Muscle layer of colon (tissue), 2 donors: Measurements from ENCODE around the gene ENAH.

Source experiments
- H3K27ac ChIP-seq: one replicate; pipeline ENCODE4 v1.7.0; 2013; ENCODE audit warnings: low read depth, mild to moderate bottlenecking, low read length, moderate library complexity
- H3K27me3 ChIP-seq, 2 donors: one replicate each; pipeline ENCODE4 v1.7.0; 2013; ENCODE audit warnings: low read length in 2 of 2, mild to moderate bottlenecking in 2 of 2; ENCODE audit not compliant: insufficient read depth in 2 of 2, control insufficient read depth in 1 of 2
- H3K36me3 ChIP-seq: one replicate; pipeline ENCODE4 v1.7.0; 2013; ENCODE audit warnings: mild to moderate bottlenecking, low read length; ENCODE audit not compliant: insufficient read depth
- H3K4me1 ChIP-seq: one replicate; pipeline ENCODE4 v1.7.0; 2013; ENCODE audit warnings: mild to moderate bottlenecking, low read length; ENCODE audit not compliant: insufficient read depth
- H3K4me3 ChIP-seq, 2 donors: one replicate each; pipeline ENCODE4 v1.7.0; 2013; ENCODE audit warnings: low read length in 2 of 2, low read depth in 1 of 2, mild to moderate bottlenecking in 1 of 2, moderate library complexity in 1 of 2
- H3K9ac ChIP-seq: one replicate; pipeline ENCODE4 v1.7.0; 2013; ENCODE audit warnings: low read length
- H3K9me3 ChIP-seq: one replicate; pipeline ENCODE4 v1.7.0; 2013; ENCODE audit warnings: mild to moderate bottlenecking, low read length
- donor health status: abdominal sarcoma.
- donor health status: Adenocarcinoma of cecum.

ENAH gene

GRCh38 chr1:225462714-225463574, 190.0 kb downstream of the ENAH start:
- Histone ChIP-seq H3K27ac (peak overlapping the region; percentile 96), H3K9me3 (no peaks in the 10 kb centered on the region), H3K4me1 (peaks cover 69% of the 10 kb centered on the region), H3K9ac (peak overlapping the region; percentile 91), H3K36me3 (no peaks in the 10 kb centered on the region), H3K27me3 (no peaks in the 10 kb centered on the region), H3K4me3 (peak overlapping the region; percentile 18 to 45)

GRCh38 chr1:225462429-225462713, 190.6 kb downstream of the ENAH start:
- peaks cover 64% of the 10 kb centered on the region for H3K4me1 ChIP-seq
- no peaks in the 10 kb centered on the region for H3K9me3 ChIP-seq
- H3K27me3 ChIP-seq, result no peaks in the 10 kb centered on the region
- no peaks in the 10 kb centered on the region for H3K36me3 ChIP-seq
- H3K9ac ChIP-seq, result peak overlapping the region; percentile 91
- peak overlapping the region; percentile 96 for H3K27ac ChIP-seq
- peak overlapping the region; percentile 13 to 18 for H3K4me3 ChIP-seq

GRCh38 chr1:225461533-225462428, 191.1 kb downstream of the ENAH start:
- Histone ChIP-seq H3K27ac (peak overlapping the region; percentile 96), H3K9me3 (no peaks in the 10 kb centered on the region), H3K4me3 (peak overlapping the region; percentile 18 to 74), H3K36me3 (no peaks in the 10 kb centered on the region), H3K27me3 (no peaks in the 10 kb centered on the region), H3K9ac (peak overlapping the region; percentile 91), H3K4me1 (peaks cover 69% of the 10 kb centered on the region)

- H3K9ac ChIP-seq, result peak overlapping the region; percentile 91
- H3K4me1 ChIP-seq, result peaks cover 69% of the 10 kb centered on the region
- no peaks in the 10 kb centered on the region for H3K9me3 ChIP-seq
- peak overlapping the region; percentile 12 to 74 for H3K4me3 ChIP-seq
- peak overlapping the region; percentile 96 for H3K27ac ChIP-seq
- H3K36me3 ChIP-seq, result no peaks in the 10 kb centered on the region
- H3K27me3 ChIP-seq, result no peaks in the 10 kb centered on the region
Observed at GRCh38 chr1:225460737-225461532, 192.0 kb downstream of the ENAH start.

- peak overlapping the region; percentile 12 to 74 for H3K4me3 ChIP-seq
- peak overlapping the region; percentile 96 for H3K27ac ChIP-seq
- no peaks in the 10 kb centered on the region for H3K9me3 ChIP-seq
- H3K9ac ChIP-seq, result peak overlapping the region; percentile 91
- no peaks in the 10 kb centered on the region for H3K36me3 ChIP-seq
- no peaks in the 10 kb centered on the region for H3K27me3 ChIP-seq
- H3K4me1 ChIP-seq, result peaks cover 61% of the 10 kb centered on the region
Observed at GRCh38 chr1:225460021-225460736, 192.7 kb downstream of the ENAH start.

- Histone ChIP-seq H3K27ac (peak overlapping the region; percentile 71), H3K4me3 (no peak overlapping the region), H3K4me1 (peaks cover 62% of the 10 kb centered on the region), H3K9me3 (no peaks in the 10 kb centered on the region), H3K9ac (no peak overlapping the region), H3K27me3 (no peaks in the 10 kb centered on the region), H3K36me3 (no peaks in the 10 kb centered on the region)
Observed at GRCh38 chr1:225458222-225458631, 194.7 kb downstream of the ENAH start.

GRCh38 chr1:225454733-225455132, 198.2 kb downstream of the ENAH start:
- no peaks in the 10 kb centered on the region for H3K9me3 ChIP-seq
- no peaks in the 10 kb centered on the region for H3K27me3 ChIP-seq
- H3K9ac ChIP-seq, result peak overlapping the region; percentile 16
- H3K4me3 ChIP-seq, result no peak overlapping the region
- peaks cover 63% of the 10 kb centered on the region for H3K4me1 ChIP-seq
- peaks cover 8% of the 10 kb centered on the region for H3K36me3 ChIP-seq
- H3K27ac ChIP-seq, result peak overlapping the region; percentile 81

- H3K36me3 ChIP-seq, result peaks cover 8% of the 10 kb centered on the region
- peak overlapping the region; percentile 81 for H3K27ac ChIP-seq
- H3K9me3 ChIP-seq, result no peaks in the 10 kb centered on the region
- no peak overlapping the region for H3K4me3 ChIP-seq
- H3K4me1 ChIP-seq, result peaks cover 64% of the 10 kb centered on the region
- peak overlapping the region; percentile 16 for H3K9ac ChIP-seq
- H3K27me3 ChIP-seq, result no peaks in the 10 kb centered on the region
Observed at GRCh38 chr1:225453797-225454648, 198.9 kb downstream of the ENAH start.

GRCh38 chr1:225451840-225452515, 200.9 kb downstream of the ENAH start:
- H3K4me3 ChIP-seq, result no peak overlapping the region
- H3K9me3 ChIP-seq, result no peaks in the 10 kb centered on the region
- H3K4me1 ChIP-seq, result peaks cover 76% of the 10 kb centered on the region
- H3K36me3 ChIP-seq, result peaks cover 8% of the 10 kb centered on the region
- no peaks in the 10 kb centered on the region for H3K27me3 ChIP-seq
- H3K9ac ChIP-seq, result no peak overlapping the region
- H3K27ac ChIP-seq, result peak overlapping the region; percentile 68
